HG03045 (cell line): ENCODE results near the gene PHLDA2.
"Not testable (repeated sequence)": the region's sequence is repeated elsewhere in the genome, so short reads cannot be mapped to it uniquely, and the experiment has no call there.

Source experiments
- ATAC-seq: cut with Tn5 transposase; IDR thresholded peaks from one replicate; pipeline ENCODE4 v1.9.1; 2021; ENCODE audit warnings: mild to moderate bottlenecking, moderate library complexity; ENCODE audit not compliant: unreplicated experiment

Gene PHLDA2

DNA sequence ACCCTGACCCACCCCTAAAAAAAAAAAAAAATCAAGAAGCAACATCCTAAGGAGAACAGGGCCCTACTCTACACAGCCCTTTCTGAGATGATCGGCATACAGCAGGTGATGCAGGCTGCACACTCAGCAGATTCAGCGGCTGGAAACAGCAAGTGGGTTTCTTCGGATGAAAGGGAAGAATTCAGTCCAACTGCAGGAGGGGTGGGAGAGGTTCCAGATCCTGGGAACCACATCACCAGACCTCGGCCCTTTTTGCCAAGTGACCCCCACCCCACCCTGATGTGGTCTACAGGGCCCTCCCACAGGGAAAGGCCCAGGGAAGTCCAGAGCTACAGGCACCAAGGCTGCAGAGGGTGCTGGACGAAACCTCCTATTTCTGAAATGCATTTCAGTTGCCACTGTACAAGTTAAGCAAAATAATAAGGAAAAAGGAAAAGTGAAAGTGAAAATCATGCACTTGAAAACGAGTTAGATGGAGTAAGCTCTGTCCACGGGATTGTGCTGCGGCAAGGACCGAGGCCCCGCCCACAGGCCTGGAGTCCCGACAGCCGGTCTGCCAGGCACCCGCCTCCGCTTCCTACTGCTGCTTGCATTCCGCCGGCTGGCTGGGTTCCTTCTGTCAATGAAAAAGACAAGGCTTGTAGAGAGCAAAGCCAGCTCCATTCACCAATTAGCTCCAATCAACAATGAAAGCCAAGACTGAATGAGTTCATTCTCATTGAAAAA is 16.0 kb upstream of the PHLDA2 start:
- no peak for ATAC-seq

DNA sequence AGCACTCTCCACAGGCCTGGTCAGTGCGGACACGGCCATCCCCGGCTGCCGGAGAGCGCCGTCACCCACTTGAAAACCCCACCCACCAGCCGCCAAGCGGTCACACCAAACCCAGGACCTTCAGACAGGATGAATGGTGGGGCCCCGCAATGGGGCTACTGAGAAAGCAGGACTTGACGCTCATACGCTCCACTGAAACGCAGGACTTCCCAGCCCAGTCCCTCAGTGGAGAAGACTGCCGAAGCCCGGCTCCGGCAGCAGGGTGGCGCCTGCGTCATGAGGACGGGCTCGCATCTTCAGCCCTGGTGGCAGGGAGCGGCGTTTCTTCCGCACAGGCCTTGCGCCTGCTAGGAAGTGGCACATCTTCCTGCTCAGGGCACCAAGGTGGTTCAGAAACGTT is 15.3 kb upstream of the PHLDA2 start:
- no peak for ATAC-seq

DNA sequence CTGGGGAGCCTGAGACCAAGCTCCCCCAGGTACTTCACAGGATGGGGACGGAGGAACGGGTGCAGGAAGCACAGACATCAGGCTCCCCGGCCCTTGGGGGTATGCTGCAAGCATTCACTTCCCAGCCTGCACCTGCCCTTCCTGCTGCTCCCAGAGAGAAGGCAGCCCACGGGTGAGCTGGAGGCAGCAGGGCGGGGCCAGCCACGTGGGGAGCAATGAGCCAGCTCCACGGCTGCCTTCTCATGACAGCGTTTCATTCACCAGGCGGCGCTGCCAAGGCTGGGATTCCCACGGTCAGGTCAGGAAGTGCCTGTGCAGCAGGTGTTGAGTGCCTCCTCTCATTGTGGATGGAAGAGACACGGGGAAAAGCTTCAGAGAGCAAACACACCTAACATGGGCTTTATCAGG is 14.5 kb upstream of the PHLDA2 start:
- no peak for ATAC-seq

DNA sequence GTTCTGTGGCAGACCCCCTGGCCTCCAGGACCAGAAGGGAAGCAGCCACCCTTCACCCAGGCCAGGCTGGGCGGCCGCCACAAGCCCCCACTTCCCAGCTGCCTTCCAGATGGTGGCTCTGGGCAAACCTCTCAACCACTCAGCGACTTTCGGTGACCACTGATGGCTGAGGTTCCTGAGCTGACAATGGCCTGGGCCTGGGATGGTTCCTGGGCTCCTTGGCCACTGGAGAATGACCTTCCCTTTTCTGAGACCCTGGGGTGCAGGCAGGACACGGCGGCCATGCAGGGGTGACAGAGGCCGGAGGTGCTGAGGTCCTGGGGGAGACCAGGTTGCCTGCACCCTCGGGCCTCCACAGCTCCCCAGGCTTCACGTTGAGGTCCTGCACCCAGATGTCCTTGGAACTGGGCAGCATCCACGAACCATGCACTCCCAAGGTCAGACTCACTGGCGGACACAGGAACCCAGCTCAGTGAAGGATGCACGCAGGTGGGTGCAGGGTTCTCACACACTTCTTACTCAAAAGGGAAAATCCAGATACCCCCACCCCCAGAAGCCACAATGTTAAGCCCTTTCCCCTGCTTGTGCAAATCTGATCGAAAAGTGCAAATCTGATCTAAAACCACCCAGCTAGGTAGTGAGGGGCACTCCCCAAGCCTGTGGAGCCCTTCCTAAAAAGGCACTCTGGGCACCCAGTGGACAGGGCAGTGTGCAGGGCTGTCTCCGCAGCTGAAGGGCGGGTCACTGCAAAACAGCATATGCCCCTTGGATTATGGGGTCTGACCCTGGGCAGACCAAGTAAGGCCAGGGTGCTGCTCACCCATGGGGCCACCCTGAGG is 13.9 kb upstream of the PHLDA2 start:
- no peak for ATAC-seq

DNA sequence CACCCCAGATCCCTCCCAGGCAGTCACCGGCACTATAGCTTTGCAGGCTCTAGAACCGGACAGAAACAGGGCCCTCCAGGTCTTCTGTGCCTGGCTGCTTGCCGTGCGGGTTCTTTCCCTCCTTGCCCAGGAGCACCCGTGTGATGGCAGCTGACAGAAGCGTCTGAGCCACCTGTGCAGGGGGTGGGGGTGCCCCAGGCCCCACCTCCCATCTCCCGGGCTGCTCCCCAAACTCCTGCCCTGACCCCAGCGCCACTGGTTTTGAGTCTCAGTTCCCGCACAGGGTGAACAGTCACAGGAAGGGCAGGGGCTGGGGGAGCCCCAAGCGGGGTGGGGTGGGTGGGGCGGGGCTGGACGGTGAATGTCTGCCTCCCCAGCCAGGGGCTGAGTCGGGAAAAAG is 13.2 kb upstream of the PHLDA2 start:
- ATAC-seq = no peak

DNA sequence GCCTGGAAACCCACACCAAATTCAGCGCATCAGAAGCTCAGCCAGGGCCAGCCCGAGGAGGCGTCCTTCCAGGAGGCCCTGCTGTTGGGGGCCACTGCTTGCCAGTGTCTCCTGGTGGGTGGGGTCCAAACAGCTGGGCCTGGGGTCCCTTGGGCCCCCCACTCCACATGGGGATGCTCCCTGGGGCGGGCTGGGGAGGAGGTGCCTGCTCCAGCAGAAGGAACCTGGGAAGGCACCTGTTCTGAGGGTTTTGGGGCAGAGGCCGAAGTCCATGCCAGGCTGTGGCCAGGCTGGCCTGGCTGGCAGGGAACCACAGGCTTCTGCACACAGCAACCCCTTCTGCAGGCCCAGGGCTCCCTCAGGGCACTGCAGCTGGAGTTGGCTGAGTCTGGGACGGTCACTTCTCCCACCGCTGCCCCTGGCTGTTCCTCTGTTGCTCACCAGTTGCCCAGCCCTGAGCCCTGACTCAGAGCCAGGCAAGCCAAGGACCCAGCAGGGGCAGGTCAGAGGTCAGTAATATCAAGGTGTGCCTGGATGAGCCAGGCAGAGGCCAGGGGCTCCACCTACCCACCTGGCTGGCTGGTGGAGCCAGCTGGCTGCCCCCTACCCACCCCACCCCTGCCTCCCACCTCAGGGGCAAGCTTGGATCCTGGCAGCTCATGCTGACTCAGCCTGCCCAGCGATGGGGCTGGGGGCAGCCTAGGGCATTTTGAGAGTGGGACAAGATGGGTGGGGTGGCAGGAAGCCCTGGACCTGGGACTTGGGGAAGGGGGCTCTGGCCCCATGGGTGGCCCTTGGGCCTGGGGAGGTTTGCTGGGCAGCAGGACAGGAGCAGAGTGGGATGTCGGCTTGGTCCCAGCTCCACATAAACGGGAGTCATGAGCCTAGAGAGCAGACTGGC is 12.0 kb upstream of the PHLDA2 start:
- ATAC-seq = no peak

DNA sequence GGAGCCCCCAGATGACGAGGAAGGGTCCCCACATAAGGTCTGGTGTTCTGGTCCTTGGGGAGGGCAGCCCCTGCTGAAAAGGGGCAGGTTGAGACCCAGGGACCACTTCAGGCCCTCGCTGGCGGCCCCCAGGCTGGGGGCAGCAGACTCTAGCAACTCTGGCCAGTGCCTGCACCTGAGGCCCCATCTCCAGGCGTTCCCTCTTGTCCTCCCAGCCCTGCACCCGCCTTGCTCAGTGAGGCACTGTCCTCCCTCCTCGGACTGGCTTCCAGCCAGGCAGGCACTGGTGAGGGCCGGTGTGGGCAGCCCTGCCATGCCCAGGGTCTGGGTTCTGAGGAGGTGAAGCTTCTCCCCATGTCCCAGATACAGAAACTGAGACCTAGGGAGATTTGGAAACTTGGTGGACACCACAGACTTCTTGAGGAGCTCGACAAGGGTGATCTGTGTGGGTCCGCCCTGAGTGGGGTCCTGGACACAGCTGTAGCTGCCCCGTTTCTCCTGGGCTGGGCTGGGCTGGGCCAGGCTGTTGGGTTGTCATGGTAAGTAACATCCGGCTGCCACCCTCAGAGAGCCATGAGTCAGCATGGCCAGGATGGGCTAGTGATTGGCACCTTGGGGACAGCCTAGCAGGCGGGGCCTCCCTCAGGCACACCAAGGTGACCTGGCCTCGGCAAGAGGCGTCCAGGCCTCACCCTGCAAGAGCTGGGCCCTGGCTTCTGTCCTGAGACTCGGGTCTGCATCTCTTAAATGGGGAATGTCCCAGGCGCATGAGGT is 11.1 kb upstream of the PHLDA2 start:
- no peak for ATAC-seq

DNA sequence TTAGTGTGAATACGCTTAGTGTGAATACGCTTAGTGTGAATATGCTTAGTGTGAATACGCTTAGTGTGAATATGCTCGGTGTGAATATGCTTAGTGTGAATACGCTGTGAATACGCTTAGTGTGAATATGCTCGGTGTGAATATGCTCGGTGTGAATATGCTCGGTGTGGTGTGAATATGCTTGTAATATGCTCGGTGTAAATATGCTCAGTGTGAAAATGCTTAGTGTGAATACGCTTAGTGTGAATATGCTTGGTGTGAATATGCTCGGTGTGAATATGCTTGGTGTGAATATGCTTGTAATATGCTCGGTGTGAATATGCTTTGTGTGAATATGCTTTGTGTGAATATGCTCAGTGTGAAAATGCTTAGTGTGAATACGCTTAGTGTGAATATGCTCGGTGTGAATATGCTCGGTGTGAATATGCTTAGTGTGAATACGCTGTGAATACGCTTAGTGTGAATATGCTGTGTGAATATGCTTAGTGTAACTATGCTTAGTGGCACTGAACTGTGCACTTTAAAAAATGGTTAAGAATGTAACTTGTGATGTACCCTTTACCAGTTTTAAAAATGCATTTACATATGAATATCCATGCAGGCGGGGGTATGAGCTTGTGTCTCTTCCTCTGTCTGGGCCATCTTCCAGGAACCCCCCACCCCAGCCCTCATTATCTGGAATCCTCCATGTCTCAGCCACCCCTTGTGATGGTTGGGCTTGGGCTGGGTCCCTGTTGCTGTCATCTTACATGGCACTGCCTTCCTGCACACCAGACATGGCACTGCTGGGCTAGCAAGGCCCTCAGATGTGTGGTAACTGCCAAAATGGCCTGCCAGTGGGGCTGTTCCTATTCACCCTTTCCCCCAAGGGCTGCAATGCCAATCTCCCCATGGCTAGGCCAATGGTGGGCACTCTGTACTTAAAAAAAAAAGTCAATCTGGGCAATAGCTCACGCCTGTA is 9.5 kb upstream of the PHLDA2 start:
- ATAC-seq = not testable (repeated sequence)

DNA sequence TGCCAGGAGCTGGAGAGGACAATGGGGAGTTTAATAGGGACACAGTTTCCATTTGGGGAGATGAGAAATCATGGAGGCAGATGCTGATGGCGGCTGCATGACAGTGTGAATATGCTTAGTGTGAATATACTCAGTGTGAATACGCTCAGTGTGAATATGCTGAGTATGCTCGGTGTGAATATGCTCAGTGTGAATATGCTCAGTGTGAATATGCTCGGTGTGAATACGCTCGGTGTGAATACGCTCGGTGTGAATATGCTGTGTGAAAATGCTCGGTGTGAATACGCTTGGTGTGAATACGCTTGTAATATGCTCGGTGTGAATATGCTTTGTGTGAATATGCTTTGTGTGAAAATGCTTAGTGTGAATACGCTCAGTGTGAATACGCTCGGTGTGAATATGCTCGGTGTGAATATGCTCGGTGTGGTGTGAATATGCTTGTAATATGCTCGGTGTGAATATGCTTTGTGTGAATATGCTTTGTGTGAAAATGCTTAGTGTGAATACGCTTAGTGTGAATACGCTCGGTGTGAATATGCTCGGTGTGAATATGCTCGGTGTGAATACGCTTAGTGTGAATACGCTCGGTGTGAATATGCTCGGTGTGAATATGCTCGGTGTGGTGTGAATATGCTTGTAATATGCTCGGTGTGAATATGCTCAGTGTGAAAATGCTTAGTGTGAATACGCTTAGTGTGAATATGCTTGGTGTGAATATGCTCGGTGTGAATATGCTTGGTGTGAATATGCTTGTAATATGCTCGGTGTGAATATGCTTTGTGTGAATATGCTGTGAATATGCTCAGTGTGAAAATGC is 8.6 kb upstream of the PHLDA2 start:
- ATAC-seq = not testable (repeated sequence)

DNA sequence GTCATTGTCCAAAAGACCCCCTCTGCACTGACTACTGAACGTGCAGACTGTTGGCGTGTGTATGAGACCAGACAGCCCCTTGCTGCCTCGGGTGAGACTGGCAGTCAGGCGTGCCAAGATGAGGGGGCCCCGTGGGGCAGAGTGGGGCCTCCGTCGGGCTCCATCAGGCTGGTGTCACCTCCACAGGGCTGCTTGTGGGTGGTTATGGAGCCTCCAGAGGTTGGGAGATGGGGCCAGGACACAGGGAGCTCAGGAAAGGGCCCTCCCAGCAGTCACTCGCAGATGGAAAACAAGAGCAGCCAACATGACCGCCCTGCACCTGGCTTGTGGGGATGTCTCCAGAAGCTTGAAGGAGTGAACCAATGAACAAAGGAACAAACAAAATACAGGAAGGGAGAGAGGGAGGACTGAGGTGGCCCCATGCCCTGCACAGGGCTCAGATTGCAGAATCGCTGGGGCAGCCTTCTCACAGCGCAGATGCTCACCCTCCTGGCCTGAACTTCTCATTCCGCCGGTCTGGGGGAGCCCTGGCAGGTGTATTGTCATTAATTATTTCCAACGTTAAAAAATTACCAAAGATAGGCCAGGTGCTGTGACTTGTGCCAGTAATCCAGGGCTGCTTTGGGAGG is 5.5 kb upstream of the PHLDA2 start:
- no peak for ATAC-seq

DNA sequence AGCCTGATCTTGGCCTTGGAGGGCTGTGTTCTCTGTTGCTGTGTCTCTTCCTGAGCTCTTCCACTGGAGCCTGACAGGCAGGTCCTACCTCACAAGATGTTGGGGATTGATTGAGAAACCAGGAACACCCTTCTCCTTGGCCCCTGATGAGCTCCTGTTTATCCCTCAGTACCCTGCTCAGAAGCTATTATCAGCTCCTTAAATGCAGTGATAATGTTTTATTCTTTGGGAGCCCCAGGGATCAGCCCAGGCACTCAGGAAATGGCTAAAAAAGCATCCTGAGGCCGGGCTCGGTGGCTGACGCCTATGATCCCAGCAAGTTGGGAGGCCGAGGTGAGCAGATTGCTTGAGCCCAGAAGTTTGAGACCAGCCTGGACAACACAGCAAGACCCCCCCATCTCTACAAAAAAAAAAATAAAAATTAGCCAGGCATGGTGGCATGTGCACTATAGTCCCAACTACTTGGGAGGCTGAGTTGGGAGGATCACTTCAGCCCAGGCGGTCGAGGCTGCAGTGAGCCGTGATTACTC is 4.9 kb upstream of the PHLDA2 start:
- ATAC-seq = no peak

DNA sequence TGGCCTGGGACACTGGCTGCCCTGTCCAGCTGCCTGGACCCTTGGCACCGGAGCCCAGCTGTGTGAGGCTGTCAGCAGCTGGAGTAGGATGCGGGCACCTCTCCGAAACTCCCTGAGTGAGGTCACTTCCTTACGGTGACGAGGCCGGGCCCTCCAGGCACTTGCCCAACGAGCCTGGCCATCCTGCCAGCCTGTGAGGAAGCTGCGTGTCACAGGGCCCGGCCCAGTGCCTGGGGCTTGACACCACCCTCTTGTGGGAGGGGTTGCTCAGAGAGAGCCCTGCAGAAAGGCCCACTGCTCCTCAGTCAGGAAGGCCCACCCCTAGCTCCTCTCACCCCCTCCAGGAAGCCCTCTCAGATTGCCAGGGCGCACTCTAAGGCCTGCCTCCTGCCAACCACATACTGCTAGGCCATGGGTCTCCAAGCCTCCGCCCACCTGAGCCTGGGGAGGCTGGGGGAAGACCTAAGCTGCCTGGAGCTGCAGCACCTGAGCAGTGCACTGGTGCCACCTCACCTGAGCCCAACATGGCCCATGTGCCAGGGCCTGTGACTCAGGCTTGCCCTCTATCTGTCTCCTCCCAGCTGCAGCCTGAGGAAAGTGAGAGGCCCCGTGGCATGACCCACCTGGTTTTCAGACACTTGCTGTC is 4.3 kb upstream of the PHLDA2 start:
- ATAC-seq = no peak

DNA sequence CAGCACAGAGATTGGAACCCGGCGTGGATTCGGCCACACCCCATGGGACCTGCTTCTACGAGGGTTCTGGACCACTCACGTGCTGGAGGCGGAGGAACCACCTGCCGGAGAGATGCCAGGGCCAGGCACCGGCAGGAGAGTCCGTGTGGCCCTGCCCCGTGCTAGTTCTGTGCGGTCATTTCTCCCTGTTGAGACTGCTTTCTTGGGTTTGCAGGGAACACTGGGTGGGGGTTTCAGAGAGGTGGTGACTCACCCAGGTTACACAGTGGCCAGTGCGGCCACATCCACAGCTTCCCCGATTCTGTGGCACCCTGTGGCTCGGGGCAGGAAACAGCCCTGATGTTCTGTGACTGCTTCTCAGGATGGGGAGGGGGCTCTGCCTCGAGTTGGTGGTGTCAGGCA is 3.6 kb upstream of the PHLDA2 start:
- ATAC-seq = no peak

DNA sequence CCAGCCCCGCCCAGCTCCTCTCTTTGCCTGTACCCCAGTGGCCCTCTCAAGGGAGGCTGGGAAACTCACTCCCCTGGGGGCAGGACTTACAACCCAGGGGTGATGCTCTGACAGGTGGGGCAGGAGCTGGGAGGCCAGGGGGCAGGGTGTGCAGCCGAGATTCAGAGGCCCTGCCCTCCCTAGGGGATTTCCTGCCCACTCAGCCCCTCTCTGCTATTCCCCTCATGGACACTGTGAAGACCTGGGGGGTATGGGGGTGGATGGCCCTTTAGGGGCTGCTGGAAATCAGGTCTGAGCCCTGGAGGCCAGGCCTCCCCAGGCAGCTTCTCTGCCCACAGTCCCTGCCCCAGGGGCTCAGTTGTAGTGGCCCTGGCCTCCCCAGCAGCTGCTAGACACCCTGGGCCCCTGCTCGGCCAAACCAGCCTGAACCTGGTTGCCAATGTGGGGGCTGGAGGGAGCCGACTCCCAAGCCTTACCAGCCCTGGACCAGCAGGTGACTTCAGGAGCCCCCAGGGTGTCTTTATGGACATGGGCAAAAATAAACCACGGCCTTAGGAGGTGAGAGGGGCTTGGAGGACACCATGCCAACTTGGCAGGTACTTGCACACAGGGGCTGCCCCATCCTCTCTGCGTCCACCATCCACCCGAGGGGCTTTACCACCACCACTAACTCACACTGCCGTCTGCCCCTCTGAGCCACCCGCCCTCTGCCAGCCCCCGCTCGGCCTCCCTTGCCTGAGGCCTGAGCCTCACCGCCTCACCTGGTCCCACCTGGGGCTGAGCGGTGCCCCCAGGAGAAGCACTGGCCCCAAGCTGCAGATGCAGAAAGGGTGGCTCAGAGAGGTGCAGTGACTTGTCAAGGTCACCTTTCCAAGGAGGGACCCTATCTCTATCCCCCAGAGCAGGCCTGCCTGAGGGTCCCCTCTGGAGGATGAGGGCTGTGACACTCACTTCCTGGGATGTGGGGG is 2.8 kb upstream of the PHLDA2 start:
- no peak for ATAC-seq

DNA sequence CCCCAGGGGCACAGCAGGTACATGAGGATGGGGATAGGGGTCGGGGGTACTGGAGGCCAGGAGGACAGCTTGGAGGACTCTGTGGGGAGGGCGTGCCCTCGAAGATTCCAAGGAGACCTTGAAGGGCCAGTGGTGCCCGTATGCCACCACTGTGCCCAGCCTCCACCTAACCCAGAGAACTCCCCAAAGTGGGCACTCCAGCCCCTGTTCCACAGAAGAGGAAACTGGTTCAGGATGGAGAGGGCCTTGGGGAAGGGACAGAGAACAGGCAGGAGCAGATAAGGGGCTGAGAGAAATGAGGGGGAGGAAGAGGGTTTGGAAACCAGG is 2.2 kb upstream of the PHLDA2 start:
- ATAC-seq = no peak

DNA sequence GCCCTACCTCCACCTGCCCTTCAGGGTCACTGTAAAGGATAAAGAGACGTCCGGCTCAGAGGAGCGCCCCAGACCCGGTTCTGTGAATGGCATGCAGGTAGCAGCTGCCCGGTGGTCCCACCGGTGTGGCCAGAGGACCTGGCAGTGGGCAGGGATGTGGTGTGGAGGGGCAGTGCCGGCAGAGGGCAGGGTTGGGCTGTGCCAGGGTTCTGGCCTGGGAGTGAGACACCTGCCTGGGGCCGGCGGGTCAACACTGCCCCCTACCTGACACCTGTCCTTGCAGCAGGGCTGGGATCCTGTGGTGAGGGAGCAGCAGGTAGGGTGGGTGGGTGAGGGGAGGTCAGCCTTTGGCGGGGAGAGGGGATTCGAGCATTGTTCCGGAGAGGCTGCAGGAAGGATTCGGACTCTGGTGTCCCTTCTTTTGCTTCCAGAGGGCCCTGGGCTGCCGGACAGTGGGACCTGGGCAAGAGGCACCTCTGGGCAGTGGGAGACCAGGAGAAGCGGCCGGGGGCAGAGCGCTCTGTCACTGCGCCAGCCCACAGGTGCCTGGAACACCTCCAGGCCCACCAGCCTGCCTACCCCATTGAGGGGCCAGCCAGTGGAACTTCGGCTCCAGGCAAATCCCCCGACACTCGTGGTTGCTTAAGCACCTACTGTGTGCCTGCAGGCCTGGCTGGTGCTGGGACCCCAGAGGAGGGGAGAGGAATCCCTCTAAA is 1.6 kb upstream of the PHLDA2 start:
- no peak for ATAC-seq
